Activated T-cell treated with anti-CD3 and anti-CD28 coated beads for 4 hours (primary cell): Measurements from ENCODE around the gene URM1.

Source experiments
- DNase-seq: peaks from one replicate; pipeline ENCODE4 v3.0.0-alpha.2; 2020

URM1 gene

GRCh38 chr9:128438343-128439109 lies 67.4 kb downstream of the URM1 start:
- peak; percentile 77 for DNase-seq

DNA sequence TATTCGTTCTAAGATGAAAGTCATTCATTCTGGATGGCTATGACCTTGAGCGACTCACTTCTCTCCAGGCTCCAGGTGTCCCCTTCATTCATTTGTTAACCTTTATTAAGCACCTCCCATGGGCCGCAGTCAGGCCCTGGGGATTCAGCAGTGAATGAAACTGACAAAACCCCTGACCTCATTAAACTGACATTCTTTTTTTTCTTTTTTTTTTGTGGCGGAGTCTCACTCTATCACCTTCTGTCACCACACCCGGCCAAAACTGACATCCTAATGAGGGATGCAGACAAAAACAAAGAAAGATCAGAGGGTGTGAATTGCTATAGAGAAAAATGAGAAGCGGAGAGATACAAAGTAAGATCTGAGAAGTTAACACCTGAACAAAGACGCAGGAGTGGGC lies 68.1 kb downstream of the URM1 start:
- DNase-seq = no peak
